Measurements from ENCODE around the gene FCN3.
"Not testable (repeated sequence)": the region's sequence is repeated elsewhere in the genome, so short reads cannot be mapped to it uniquely, and the experiment has no call there.

The FCN3 gene

DNA sequence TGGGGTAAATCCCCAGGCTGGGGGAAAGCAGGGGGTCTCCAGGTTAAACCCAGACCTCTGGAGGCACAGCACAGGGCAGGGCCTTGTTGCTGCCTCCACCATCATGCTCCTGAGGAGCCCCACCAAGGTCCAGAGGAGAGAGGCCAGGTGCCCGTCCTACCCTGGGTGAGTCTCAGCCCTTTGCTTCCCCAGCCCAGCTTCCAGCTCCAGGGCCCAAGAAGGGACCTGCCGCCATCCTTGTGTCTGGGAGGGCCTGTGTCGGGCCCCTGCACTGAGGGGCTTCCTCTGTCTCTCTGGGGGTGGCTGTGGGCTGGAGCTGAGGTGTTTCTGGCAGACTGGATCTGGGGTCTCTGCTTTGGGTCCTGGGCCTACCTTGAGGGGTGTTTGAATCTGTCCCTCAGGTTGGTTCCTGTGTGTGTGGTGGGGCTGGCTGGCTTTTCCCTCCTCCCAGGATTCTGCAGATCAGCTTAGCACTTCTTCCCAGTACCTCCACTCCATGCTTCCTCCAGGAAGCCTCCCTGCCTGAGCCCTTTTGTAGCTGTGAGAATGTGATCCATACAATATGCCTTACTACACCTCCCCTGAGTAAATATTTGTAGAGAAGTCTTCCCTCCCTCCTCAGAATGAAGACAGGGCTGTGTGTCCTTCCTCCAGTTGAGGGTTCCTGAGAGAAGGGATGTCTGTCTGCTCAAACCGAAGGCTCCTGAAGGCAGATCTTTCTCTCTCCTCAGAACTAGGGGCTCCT is 24.0 kb upstream of the FCN3 start:
- no peak for DNase-seq

DNA sequence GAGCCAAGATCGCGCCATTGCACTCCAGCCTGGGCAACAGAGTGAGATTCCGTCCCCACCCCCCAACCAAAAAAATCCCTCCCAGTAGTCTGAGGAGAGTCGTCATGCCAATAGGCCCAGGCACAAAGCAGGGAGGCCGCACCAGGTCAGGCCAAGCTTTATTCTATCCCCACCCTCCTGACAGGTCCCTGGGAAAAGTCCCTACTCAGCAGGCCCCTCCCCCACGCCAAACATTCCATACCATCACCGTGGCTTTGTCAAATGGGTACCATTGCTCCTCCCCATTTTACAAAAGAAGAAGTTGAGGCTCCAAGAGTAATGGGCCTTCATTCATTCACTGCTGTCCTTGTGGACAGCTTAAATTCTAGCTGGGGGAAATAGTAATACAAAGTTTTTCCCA is 23.1 kb upstream of the FCN3 start:
- no peak for DNase-seq

DNA sequence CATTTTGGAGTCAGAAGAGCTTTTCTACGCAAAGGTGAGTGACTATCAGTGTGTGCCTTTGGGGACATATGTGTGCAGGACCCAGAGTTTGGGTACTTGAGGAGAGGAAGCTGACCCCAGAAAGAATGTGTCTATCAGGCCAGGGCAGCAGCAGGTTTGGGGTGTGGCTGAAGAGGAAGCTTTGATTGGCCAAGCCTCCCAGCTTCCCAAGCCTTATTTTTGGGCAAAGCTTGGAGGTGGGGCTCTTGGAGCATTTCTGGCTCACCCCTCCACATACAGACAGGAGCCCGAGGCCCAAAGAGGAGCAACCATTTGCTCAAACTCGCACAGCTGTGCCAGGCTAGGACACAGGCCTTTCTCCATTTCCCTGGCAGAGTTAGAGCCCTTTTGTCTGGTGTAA is 22.5 kb upstream of the FCN3 start:
- DNase-seq = no peak

DNA sequence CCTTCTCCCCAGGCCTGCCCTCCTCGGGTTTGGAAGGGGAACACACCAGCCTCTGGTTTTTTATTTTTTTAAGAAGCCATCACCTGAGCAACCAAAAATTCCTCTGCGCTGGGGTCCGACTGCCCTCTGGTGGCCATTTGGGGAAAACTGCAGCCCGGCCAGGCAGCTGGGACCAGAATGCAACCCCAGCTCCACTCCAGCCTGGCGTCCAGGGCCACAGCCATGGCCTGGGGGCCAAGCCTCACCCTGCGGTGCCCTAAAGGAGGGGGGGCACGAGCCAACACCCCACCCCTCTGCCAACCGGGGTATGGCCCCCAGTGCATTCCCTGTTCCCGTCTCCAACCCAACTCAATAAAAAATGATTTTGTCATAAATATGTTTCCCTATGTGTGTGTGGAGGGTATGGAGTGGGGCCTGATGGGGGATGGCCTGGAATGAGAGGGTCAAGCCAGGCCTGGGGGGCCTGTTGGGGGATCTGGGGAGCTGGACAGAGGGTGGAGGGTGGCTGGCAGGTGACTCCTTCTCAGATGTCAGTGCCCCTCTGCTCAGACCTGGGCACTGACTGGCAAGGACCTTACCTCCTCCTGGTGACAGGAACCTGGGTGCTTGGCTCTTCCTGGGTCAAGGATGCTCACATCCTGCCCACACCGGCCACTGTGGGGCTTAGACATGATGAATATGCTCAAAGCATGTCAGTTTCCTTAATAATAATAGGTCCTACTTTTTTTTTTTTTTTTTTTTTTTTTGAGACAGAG is 21.0 kb upstream of the FCN3 start:
- DNase-seq = peak; percentile 75

DNA sequence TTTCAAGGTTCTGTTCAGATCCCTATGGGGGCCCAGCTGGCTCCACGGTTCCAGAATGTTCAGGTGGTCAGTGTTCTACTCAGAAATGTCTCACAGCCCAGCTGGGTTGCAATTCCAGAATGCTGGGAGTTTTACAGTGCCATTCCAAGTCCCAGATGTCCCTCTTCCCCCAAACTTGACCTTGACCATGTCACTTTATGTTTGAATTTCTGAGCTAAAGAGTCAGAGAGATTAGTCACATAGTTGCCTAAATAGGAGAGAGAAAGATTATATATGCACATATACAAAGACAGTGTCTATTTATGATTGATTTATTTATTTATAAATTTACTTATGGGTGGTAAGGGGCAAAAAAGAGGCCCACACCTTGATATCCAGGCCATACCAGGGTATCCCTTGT is 20.3 kb upstream of the FCN3 start:
- DNase-seq = no peak

DNA sequence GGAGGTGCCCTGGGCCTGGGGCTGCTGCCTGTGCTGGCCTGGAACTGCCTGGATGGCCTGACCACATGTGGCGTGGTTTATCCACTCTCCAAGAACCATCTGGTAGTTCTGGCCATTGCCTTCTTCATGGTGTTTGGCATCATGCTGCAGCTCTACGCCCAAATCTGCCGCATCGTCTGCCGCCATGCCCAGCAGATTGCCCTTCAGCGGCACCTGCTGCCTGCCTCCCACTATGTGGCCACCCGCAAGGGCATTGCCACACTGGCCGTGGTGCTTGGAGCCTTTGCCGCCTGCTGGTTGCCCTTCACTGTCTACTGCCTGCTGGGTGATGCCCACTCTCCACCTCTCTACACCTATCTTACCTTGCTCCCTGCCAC is 19.6 kb upstream of the FCN3 start:
- no peak for DNase-seq

DNA sequence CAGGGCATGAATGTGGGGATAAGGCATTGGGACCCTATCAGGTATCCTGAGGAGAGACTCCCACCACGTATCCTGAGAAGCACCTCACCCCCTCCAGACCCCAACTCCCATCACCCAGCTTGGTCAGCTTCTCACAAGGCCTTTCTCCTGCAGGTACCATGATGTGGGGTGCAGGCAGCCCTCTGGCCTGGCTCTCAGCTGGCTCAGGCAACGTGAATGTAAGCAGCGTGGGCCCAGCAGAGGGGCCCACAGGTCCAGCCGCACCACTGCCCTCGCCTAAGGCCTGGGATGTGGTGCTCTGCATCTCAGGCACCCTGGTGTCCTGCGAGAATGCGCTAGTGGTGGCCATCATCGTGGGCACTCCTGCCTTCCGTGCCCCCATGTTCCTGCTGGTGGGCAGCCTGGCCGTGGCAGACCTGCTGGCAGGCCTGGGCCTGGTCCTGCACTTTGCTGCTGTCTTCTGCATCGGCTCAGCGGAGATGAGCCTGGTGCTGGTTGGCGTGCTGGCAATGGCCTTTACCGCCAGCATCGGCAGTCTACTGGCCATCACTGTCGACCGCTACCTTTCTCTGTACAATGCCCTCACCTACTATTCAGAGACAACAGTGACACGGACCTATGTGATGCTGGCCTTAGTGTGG is 19.1 kb upstream of the FCN3 start:
- no peak for DNase-seq

DNA sequence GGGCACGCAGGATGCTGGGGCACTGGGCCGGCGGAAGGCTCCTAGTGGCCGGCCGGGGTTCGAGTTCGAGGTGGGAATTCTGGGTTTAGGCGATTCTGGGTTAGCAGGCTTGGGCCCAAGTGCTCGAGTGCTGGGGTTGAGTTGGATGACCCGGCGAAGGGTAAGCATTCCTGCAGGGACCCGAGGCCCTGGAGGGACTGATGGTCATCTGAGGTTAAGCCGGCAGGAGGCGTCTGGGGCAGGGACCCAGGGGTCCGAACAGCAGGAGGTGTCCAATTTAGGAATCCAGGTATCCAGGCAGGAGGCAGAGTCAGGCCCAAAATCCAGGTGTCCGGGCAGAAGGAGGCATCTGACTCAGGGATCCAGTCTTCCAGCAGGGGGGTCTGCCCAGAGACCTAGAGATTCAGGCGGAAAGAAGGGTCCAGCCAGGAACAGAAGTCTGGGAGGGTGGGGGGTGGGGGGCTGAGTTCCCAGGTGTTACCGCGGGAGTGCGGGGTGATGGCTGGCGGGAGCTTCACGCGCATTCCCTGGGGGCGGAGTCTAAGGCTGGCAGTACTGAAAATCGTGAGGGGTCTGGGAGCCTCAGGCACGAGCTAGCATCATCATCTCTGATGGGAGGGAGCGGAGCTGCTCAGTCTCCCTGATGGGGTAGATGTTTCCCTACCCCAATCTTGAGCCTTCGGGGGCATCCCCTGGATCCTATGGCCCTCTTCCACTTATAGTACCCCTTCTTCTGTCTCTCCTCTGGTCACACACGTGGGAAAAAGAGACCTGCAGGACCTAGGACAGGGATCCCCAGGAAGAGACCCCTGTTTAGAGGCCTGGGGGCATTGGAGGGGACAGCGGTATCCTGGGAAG is 18.4 kb upstream of the FCN3 start:
- no peak for DNase-seq

DNA sequence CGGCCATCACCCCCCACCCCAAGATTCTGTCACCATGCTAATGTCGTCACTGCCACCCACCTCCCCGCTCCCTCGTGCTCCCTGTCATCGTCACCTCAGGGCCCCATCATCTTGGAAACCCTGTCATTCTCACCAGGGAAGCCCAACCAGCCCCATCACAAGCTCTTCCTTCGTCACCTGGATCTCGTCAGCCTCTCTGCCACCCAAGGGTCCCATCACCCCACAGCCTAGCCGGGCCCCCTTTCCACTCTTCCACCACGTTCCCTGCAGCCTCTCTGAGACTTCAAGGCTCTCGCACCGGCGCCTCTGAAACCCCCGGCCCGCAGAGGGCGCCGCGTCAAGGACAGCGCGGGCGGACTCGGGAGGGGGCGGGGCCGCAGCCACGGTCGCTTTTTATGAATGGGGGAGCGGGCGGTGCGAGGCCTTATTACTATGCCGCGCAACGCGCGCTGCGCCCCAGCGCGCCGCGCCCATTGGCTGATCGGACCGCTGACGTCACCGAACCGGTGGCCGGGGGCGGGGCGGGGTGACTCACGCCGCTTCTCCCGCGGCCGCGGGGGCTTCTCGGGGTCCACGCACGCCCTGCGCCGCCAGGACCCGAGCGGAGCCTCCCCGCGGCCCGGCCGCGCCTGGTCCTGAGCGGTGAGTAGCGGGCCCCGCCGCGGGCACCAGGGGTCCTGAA is 17.6 kb upstream of the FCN3 start, which contains the start of gene GPR3:
Gene GPR3, plus strand, starts transcription at position 527 of the 682 bp plus-strand sequence. CDS start 1,177 bp downstream, outside the sequence.
- peak; percentile 87 for DNase-seq

DNA sequence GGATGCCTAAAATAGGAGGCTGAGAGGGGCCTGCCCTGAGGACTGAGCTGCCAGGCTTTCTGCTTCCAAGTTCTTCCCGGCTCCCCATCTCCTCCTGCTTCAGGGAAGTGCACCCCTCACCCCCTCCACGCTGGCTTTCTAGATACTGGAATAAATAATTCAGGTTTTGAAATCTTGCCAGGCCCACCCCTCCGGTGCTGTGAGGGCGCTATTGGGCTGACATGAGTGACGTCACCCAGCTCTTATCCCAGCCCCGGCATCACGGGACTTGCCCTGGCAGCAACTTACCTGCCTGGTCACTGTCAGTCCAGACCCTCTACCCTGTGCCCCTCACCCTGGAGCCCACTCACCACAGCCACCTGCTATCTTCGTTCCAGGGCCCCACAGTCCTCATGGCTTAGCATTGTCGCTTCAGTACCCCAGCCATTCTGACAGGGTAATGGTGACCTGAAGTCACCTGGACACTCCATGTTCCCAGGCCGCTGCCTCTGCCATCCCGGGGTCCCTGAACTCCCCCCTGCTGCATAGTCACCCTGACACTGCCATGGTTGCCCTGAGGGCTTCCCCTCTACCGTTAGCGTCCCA is 17.0 kb upstream of the FCN3 start:
- peak; percentile 80 for DNase-seq

DNA sequence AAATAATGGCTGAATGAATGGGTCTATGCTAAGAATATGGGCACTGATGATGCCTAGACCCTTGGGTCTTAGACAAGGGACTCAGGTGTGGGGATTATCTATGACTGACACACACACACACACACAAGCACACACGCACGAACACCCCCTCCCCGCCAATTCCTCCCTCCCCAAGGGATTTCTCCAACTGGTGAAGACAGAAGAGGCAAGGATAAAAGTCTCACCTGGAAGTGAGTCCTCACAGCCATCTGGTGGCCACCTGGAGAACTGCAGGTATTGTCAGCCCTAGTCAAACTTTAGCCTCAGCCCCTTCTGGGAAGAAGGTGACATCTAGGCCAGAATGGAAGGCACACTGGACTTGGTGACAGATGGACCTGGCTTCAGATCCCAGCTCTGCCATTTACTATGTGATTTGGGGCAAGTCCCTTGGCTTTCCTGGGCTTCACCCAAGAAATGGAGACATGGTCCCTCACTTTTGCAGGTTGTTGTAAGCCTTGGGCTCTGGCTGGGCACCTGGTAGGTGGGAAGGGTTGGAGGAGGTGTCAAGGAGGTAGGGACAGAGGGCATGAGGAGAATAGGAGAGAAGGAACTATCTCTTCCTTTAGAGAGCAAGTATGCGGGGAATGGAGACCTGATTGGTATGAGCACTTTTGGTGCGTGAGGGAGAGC is 13.8 kb upstream of the FCN3 start:
- peak; percentile 58 for DNase-seq

DNA sequence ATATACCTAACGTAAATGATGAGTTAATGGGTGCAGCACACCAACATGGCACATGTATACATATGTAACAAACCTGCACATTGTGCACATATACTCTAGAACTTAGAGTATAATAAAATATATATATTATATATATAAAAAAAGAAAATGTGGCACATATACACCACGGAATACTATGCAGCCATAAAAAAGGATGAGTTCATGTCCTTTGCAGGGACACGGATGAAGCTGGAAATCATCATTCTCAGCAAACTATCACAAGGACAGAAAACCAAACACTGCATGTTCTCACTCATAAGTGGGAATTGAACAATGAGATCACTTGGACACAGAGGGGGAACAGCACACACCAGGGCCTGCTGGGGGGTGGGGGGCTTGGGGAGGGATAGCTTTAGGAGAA is 10.2 kb upstream of the FCN3 start:
- not testable (repeated sequence) for DNase-seq

DNA sequence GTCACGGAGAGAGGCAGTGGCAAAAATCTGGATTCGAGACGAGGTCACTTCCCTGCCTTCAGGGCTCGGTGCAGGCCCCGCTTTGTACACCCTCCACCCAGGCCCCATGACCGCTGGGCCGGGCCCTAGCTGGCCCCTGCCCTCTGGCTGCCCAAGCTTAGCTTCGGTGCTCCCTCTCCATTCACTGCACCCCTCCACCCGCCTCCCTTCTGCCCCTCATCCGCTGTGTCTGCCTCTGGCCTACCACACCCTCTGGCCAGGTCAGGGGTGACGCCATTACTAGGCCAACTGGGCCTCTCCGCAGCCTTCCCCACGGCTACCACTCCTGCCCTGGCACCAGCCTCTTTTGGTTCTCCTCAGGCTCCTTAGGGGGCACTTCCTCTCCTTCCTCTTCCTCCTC is 9.0 kb upstream of the FCN3 start:
- DNase-seq = no peak

DNA sequence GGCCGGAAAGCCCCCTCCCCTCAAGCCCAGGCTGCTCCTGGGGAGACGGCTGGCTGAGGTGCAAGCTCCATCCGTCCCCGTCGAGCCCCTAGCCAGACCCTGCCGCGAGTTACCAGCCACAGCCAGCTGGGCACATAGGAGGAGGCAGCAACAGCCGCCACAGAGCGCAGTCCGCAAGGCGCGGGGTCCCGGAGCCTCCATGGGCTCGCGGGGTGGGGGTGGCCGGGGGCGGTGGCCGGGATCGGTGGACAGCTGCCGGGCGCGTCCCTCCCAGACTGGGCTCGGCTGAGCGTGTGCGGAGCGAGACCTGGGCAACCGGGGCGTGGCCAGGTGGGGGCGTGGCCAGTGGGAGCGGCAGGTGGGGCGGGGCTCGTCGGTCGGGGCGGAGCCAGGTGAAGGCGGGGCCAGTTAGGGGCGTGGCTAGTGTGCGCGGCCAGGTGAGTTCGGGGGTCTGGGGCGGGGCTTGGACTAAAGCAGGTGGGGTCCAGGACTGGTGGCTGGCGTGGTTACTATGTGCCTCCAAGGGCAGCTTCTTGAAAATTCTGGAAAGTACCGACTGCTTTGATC is 8.5 kb upstream of the FCN3 start, which contains the start of gene CD164L2:
Gene CD164L2, minus strand, starts transcription at position 295 of the 567 bp plus-strand sequence. Its CDS starts 94 bp downstream, at position 201.
- DNase-seq = no peak

DNA sequence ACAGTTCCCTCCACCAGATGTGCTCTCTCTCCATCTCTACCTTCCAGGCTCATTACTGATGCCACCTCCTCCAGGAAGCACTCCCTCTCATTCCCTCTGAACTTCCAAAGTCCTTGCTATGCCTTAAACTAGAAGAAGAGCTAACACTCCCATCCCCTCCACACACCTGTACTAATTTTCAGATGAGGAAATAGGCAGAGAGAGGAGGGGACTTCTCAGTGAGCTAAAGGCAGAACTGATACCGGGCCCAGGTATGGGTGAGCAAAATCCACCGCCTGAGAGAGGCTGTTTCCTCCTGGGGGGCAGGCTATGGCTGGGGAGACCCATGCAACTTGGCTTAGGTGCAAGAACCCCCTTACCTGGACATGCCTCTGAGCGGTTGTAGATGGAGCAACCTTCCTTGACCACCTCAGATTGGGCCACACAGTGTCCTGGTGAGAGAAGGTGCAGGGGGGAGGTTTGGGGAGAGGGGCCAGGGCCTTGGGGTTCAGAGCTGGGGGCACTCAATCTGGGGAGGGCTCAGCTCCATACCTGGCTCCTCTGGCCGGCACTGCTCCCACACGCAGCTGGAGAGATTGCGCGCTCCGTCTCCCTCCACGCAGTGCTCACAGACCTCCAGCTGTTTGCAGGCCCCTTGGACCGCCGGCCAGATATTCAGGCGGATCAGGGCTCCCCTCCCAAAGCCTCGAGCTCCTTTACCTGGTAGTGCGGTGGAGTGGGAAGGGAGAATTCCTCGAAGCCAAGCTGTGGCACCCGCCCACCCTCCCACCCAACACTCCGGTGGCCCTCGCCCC is 7.5 kb upstream of the FCN3 start:
- no peak for DNase-seq

DNA sequence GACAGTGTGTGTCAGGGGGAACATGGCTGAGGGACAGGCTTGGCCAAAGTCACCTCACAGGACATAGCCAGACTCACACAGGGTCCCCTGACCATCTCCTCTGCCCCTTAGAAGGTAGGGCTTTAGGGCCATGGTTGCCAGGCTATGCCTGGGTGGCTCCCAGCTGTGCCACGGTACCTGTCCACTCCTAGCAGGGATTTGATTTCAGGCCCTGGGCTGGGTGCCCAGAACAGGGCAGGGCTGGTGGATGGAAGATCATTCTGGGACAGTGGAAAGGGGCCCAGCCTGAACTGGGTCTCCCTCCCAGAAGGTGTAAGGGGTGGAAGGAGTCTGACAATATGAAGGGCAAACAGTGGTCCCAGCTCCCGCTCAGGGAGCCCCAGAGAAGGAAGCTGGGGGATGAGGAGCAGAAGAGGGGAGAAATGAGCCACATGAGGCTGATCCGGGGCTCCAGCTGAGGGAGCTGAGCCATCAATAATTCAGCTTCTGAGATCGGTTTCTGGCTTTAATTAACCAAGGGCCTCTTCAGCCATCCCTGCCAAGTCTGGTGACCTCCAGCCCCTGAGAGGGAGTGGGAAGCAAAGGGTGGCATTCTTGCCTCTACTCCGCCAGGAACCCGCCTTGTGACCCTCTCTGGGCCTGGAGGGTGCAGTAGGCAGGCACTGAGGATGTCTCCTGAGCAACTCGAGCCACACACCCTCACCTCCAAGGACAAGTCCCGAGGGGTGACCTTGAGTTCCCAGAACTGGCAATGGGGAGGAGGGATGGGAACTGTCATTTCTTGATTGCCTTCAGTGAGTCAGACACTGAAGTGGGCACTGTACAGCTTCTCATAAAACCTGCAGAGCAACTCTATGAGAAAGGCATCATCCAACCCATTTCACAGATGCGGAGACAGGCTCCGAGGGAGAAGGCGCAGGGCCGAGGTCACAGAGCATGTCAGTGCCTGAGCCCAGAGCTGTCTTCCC is 6.4 kb upstream of the FCN3 start:
- DNase-seq = no peak

DNA sequence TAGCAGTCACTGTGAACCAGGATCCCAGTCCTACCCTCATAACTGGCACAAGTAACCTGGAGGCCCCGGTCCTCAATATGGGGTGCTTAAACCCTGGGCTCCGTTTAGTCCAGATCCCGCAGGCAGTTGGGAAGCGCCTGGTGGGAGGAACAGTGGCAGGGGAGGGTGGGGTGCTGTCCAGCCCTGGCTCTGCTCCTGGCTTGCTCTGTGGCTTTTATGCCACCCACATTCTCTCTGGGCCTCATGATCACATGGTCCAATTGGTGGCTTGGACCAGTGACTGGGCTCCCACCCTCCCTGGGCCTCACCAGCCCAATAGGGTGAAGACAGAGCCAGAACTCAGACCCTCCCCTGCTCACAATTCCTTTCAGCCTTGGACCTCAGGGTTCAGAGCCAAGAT is 5.6 kb upstream of the FCN3 start:
- DNase-seq = no peak

DNA sequence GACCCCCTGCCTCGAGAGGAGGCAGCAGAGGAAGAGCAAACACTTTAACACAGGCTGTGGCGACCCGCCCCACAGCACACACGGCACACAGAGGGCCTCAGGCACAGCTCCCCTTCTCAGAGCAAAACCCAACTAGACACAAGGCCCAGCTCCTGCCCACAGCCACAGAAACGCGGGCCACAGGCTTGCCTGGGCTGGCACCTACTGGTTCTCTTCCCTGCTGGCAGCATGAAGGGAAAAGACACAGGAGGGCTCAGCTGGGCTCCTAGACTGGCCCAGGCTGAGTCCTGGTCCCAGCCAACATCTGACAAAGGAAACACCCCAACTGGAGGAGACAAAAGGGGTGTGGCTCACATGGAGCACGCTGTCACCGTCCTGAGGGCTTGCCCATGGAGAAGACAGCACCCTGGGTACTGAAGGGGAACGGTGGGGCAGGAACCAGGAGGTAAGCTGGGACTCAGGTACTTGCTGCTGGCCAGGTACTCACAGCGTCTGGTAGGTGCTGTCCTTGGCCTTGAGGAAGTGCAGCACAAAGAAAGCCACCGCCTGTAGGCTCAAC is 5.0 kb upstream of the FCN3 start:
- DNase-seq = no peak
